Sigmoid colon (tissue), 4 donors: Measurements from ENCODE around the gene CCNYL1.

Source experiments
- POLR2A ChIP-seq, 2 donors: fragments of 450-650 bp; IDR thresholded peaks; one replicate each; pipeline ENCODE4 v1.6.1; 2016; ENCODE audit warnings: antibody characterized with exemption in 2 of 2, mild to moderate bottlenecking in 2 of 2, moderate library complexity in 2 of 2
- POLR2AphosphoS5 ChIP-seq, 4 donors: sonication (generic); formaldehyde crosslinking; IDR thresholded peaks; one replicate each; pipeline ENCODE4 v1.6.1; 2017; ENCODE audit warnings: antibody characterized with exemption in 4 of 4
- TF ChIP-seq, protein P1 (sequence below), 4 experiments: fragments of 450-650 bp in 3 of 4; fragments of 200-600 bp in 1 of 4; IDR thresholded peaks; one replicate each; pipeline ENCODE4 v1.5.1; 2016 to 2019; ENCODE audit warnings: antibody characterized with exemption in 4 of 4, mild to moderate bottlenecking in 3 of 4, moderate library complexity in 2 of 4

DNA sequence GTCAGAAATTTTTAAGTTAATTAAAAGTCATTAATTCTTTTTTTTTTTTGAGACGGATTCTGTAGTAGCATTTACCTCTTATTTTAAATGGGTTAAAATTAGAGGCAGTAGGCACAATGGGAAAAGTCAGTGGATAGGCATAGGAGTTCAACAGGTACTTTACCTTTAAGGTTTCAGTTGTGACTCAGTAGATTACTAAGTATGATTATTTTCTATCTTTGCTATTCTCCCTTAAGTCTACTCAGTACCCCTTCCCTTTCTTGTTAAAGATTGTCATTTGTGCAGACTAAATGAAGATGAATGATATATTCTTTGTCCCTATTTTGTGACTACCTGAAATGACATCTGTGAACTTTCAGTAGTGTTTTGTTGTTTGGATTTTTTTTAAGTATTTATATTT is 19.7 kb downstream of the CCNYL1 start:
- TF ChIP-seq, protein P1, sequence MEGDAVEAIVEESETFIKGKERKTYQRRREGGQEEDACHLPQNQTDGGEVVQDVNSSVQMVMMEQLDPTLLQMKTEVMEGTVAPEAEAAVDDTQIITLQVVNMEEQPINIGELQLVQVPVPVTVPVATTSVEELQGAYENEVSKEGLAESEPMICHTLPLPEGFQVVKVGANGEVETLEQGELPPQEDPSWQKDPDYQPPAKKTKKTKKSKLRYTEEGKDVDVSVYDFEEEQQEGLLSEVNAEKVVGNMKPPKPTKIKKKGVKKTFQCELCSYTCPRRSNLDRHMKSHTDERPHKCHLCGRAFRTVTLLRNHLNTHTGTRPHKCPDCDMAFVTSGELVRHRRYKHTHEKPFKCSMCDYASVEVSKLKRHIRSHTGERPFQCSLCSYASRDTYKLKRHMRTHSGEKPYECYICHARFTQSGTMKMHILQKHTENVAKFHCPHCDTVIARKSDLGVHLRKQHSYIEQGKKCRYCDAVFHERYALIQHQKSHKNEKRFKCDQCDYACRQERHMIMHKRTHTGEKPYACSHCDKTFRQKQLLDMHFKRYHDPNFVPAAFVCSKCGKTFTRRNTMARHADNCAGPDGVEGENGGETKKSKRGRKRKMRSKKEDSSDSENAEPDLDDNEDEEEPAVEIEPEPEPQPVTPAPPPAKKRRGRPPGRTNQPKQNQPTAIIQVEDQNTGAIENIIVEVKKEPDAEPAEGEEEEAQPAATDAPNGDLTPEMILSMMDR (IDR thresholded peaks at IDR 0.05) = no peak
- no peak for TF ChIP-seq POLR2A (IDR thresholded peaks at IDR 0.05)
- TF ChIP-seq POLR2AphosphoS5 (IDR thresholded peaks at IDR 0.05) = no peak
